DND-41 (cell line): Measurements from ENCODE around the gene KCNB1.

Source experiments
- CTCF ChIP-seq: IDR thresholded peaks from 2 replicates; pipeline ENCODE4 v1.5.1; 2012; ENCODE audit warnings: borderline replicate concordance, low read length, moderate library complexity, mild to moderate bottlenecking; ENCODE audit not compliant: poor library complexity, severe bottlenecking; ENCODE audit errors: extremely low read depth
- EZH2 ChIP-seq: IDR thresholded peaks from 3 replicates; pipeline ENCODE4 v1.6.1; 2012; ENCODE audit warnings: borderline replicate concordance, low read depth, mild to moderate bottlenecking, moderate library complexity, low read length, inconsistent platforms; ENCODE audit not compliant: severe bottlenecking

- TF ChIP-seq CTCF (no peak), EZH2 (no peak)
Measured at GRCh38 chr20:49483018-49483695, 689 bp upstream of the KCNB1 start.
